ENCODE results near the gene MYF5. TPM values are rescaled to one million over a fixed set of nuclear protein-coding genes. Genes with fewer than 3 reads are reported as not detected.

MYF5 gene
- total RNA-seq, 2 experiments from 2014 or later: not detected

- ATAC-seq (no peak), DNase-seq (no peak)
- no peaks in the 10 kb centered on the region for H3K36me3 Mint-ChIP-seq (ENCODE audit: low read depth)
- H3K27me3 Mint-ChIP-seq: peaks cover 48% of the 10 kb centered on the region
- H3K4me1 Mint-ChIP-seq (ENCODE audit: low read depth): no peaks in the 10 kb centered on the region
- TF ChIP-seq, protein P1, sequence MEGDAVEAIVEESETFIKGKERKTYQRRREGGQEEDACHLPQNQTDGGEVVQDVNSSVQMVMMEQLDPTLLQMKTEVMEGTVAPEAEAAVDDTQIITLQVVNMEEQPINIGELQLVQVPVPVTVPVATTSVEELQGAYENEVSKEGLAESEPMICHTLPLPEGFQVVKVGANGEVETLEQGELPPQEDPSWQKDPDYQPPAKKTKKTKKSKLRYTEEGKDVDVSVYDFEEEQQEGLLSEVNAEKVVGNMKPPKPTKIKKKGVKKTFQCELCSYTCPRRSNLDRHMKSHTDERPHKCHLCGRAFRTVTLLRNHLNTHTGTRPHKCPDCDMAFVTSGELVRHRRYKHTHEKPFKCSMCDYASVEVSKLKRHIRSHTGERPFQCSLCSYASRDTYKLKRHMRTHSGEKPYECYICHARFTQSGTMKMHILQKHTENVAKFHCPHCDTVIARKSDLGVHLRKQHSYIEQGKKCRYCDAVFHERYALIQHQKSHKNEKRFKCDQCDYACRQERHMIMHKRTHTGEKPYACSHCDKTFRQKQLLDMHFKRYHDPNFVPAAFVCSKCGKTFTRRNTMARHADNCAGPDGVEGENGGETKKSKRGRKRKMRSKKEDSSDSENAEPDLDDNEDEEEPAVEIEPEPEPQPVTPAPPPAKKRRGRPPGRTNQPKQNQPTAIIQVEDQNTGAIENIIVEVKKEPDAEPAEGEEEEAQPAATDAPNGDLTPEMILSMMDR (IDR thresholded peaks at IDR 0.05): no peak
- ChIA-PET CTCF (interaction anchor here (1.0 kb wide), 1 partner anchor 27 kb away, joined by 3 read pairs; no protein-coding TSS in a partner anchor), POLR2A (no interaction called here)
- intact Hi-C loops (cut with micrococcal nuclease): no loop called here
- no peak overlapping the region for H3K4me3 Mint-ChIP-seq
- H3K27ac Mint-ChIP-seq: no peak overlapping the region
- peaks cover 2% of the 10 kb centered on the region for H3K9me3 Mint-ChIP-seq
Observed at GRCh38 chr12:80710727-80711449, 5.8 kb upstream of the MYF5 start.

DNA sequence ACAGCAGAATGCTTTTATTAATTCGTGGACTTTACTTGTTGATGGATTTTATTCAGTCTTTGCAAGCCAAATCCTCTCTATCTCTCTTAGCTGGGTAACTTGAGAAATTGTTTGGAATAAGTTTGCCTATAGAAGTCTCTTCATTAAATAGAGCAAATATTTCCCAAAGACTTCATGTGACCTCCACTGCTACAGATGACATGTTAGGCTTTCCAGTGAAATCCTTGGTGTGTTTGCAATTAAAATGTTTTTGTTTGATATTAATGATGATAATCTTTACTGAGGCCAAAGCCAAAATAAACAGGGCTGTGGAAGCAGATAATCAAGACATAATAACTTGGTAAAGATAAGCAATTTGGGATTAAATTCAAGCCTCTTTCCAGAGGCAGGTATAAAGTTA lies 4.8 kb upstream of the MYF5 start:
- Mint-ChIP-seq H3K36me3 (ENCODE audit: low read depth) (no peaks in the 10 kb centered on the region), H3K27ac (no peak overlapping the region), H3K4me1 (ENCODE audit: low read depth) (no peaks in the 10 kb centered on the region), H3K9me3 (peaks cover 2% of the 10 kb centered on the region), H3K27me3 (peaks cover 50% of the 10 kb centered on the region), H3K4me3 (no peak overlapping the region)
- ChIA-PET CTCF (no interaction called here), POLR2A (no interaction called here)
- TF ChIP-seq, protein P1 (IDR thresholded peaks at IDR 0.05): no peak
- DNase-seq (no peak), ATAC-seq (no peak)
- intact Hi-C loops (cut with micrococcal nuclease): no loop called here

DNA sequence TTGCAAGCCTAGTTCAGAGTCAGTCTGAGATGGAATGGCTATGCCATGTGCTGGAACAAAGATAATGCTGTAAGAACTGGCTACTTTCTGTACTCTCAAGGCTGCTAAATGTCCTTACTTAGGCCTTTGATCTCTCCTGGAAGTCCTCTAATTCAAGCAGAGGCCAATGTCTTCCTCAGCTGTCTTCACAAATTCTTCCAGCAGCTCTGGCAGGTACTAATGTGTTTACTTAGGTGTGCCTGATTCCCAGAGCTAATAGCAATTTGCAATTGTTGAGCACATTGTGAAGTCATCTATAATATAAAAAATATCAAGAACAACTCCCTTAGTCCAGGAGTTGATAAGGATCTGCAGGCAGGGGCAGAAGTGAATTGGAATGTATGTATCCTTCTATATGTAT lies 3.8 kb upstream of the MYF5 start:
- CTCF ChIA-PET: no interaction called here
- H3K4me3 Mint-ChIP-seq: no peak overlapping the region

DNA sequence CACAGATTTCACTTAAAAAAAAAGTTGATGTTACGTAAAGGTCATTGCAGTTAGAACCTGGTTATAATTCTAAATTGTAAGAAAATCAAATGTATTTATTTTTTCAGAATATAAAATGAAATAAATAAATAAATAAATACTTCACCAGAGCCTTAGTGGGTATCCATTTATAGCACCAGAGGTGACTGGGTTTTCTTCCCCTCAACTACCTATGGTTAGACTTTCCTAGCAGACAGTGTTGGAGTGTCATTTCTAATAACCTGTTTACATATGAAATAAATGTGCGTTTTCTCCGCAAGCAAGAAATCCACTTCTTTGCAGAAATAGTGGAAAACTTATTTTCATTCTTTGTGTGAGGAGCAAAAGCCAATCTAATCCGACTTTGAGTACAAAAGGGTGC lies 3.3 kb upstream of the MYF5 start:
- CTCF ChIA-PET: no interaction called here
- H3K4me1 Mint-ChIP-seq (ENCODE audit: low read depth): no peaks in the 10 kb centered on the region
- intact Hi-C loops (cut with micrococcal nuclease): no loop called here
- DNase-seq (no peak), ATAC-seq (no peak)
- H3K27ac Mint-ChIP-seq: no peak overlapping the region
- H3K36me3 Mint-ChIP-seq (ENCODE audit: low read depth): no peaks in the 10 kb centered on the region
- H3K27me3 Mint-ChIP-seq: peaks cover 41% of the 10 kb centered on the region
- TF ChIP-seq, protein P1 (IDR thresholded peaks at IDR 0.05): no peak
- POLR2A ChIA-PET: no interaction called here
- peaks cover 2% of the 10 kb centered on the region for H3K9me3 Mint-ChIP-seq
- H3K4me3 Mint-ChIP-seq: no peak overlapping the region

More for the DNA sequence above, 3.8 kb upstream of the MYF5 start:
- POLR2A ChIA-PET: no interaction called here
- H3K27me3 Mint-ChIP-seq: peaks cover 42% of the 10 kb centered on the region
- H3K36me3 Mint-ChIP-seq (ENCODE audit: low read depth): no peaks in the 10 kb centered on the region
- no peak overlapping the region for H3K27ac Mint-ChIP-seq
- DNase-seq (no peak), ATAC-seq (no peak)
- TF ChIP-seq, protein P1 (IDR thresholded peaks at IDR 0.05): no peak
- H3K9me3 Mint-ChIP-seq: peaks cover 2% of the 10 kb centered on the region
- H3K4me1 Mint-ChIP-seq (ENCODE audit: low read depth): no peaks in the 10 kb centered on the region
- intact Hi-C loops (cut with micrococcal nuclease): no loop called here

DNA sequence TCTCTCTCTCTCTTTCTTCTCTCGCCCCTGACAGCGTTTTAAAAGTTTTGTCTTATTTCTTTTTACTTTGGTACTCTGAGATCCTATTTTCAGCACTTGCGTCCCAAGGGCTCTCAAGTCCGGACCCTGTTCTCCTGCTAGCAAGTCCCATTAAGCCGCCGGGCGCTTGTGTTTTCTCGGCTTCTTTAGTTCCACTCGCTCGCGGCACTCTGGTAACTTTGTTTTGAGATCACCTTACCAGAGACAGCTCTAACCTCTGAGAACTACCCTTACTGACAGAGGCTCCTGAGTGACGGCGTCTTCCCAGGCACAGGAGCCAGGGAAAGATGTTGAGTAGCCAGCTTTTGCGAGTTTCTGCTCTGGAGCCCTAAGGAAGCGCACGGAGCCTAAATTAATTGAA lies 2.7 kb upstream of the MYF5 start:
- Mint-ChIP-seq H3K9me3 (peaks cover 2% of the 10 kb centered on the region), H3K27me3 (peaks cover 35% of the 10 kb centered on the region), H3K27ac (no peak overlapping the region), H3K36me3 (ENCODE audit: low read depth) (no peaks in the 10 kb centered on the region), H3K4me1 (ENCODE audit: low read depth) (no peaks in the 10 kb centered on the region), H3K4me3 (no peak overlapping the region)
- DNase-seq (no peak), ATAC-seq (no peak)
- TF ChIP-seq, protein P1 (IDR thresholded peaks at IDR 0.05): no peak
- intact Hi-C loops (cut with micrococcal nuclease): no loop called here
- CTCF ChIA-PET: no interaction called here
- POLR2A ChIA-PET: no interaction called here

Measured in activated CD8-positive, alpha-beta T cell treated with anti-CD3 and anti-CD28 coated beads for 36 hours (primary cell).